HG03521 (cell line): ENCODE measurements around the gene SLC28A3.

ENCODE experiments used
- ATAC-seq: cut with Tn5 transposase; IDR thresholded peaks from one replicate; pipeline ENCODE4 v1.9.1; 2021; ENCODE audit warnings: mild to moderate bottlenecking, moderate library complexity; ENCODE audit not compliant: unreplicated experiment

The SLC28A3 gene

GRCh38 chr9:84255696-84256095 lies 84.9 kb downstream of the SLC28A3 start:
- ATAC-seq, result no peak

GRCh38 chr9:84254972-84255371 lies 85.6 kb downstream of the SLC28A3 start:
- ATAC-seq, result no peak

DNA sequence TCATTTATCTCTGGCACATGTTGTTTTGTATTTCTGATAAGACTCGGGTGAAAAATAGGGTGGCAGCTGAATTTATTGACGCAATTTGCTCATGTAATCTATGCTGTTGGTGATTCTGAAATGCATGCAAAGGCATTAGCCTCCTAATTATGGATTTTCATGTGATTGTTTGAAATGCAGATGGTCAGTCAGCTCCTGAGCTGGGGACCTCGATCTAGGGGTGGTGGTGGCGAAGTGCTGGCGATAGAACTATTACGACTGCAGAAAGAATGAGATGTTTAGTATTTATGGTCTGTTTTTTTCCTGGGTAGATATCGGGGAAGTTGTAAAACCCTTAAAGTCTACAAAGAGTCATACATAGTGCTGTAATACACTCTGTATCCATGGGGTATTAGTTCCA lies 88.6 kb downstream of the SLC28A3 start:
- no peak for ATAC-seq

GRCh38 chr9:84241817-84242373 lies 98.7 kb downstream of the SLC28A3 start:
- no peak for ATAC-seq

DNA sequence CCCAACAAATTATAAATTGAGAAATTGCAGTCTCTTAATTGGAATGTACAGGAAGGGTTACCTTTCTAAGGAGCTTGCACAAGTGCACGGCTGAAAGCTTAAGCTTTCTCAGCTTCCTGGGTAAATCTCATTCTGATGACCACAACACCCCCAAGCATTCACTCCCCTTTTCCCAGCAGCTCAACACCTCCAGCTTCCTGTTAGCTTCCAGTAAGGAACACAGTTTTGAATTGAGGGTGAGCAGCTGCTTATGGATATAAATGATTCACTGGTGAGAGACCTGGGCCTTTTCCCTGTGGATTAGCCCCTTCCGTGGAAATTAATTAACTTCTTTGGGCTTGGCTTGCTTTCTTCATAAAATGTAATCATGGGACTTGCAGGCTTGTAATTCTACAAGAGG lies 101.2 kb downstream of the SLC28A3 start:
- no peak for ATAC-seq

- ATAC-seq, result no peak
Observed at GRCh38 chr9:84238652-84239051, 101.9 kb downstream of the SLC28A3 start.

GRCh38 chr9:84235511-84235910 lies 105.0 kb downstream of the SLC28A3 start:
- ATAC-seq, result no peak

GRCh38 chr9:84230355-84231145 lies 110.0 kb downstream of the SLC28A3 start:
- ATAC-seq, result no peak

- no peak for ATAC-seq
Observed at GRCh38 chr9:84229191-84229590, 111.4 kb downstream of the SLC28A3 start.

DNA sequence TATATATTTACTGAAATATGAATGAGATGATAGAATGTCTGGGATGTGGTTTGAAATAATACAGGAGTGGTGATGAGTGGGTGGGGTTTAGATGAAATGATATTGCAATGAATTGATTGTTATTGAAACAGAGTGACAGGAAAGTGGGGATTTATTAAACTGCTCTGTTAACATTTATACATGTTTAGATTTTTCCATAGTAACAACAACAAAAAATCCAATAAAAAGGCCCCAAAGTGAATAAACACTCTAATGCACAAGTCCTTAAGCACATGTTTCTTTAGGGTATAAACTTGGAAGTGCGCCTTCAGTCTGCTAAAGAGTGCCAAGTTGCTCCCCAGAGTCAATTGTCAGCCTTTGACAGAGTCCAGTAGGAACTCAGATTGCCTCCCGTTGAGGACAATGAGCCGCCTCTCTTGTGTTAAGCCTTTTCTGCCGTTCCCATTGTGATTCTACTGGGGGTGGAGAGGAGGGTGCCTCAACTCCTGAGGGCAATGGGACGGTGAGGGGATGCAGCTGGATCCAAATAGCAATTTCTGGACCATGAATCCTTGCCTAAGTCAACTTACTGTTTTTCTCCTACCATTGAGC lies 112.3 kb downstream of the SLC28A3 start:
- no peak for ATAC-seq

GRCh38 chr9:84226126-84226525 lies 114.4 kb downstream of the SLC28A3 start:
- no peak for ATAC-seq
